ENCODE measurements around the gene GUCA1C.
A peak's percentile ranks its signal among the peaks of the same experiment; 100 is the strongest.

Gene GUCA1C

GRCh38 chr3:108907194-108907593, 46.5 kb downstream of the GUCA1C start:
- DNase-seq = no peak

- peak; percentile 71 for DNase-seq
These were observed 54.1 kb downstream of the GUCA1C start for GRCh38 chr3:108899530-108899929.

- no peak for DNase-seq
These were observed 55.8 kb downstream of the GUCA1C start for GRCh38 chr3:108897883-108898282.

- DNase-seq = no peak
These were observed 58.7 kb downstream of the GUCA1C start for GRCh38 chr3:108894981-108895380.

- DNase-seq = no peak
These were observed 61.8 kb downstream of the GUCA1C start for GRCh38 chr3:108891833-108892232.

- DNase-seq = no peak
These were observed 65.9 kb downstream of the GUCA1C start for GRCh38 chr3:108887777-108888176.

GRCh38 chr3:108887121-108887520, 66.6 kb downstream of the GUCA1C start:
- no peak for DNase-seq

GRCh38 chr3:108883373-108883772, 70.3 kb downstream of the GUCA1C start:
- no peak for DNase-seq

GRCh38 chr3:108882762-108883161, 70.9 kb downstream of the GUCA1C start:
- no peak for DNase-seq

GRCh38 chr3:108879915-108880314, 73.8 kb downstream of the GUCA1C start:
- DNase-seq = no peak

- DNase-seq = no peak
These were observed 75.8 kb downstream of the GUCA1C start for GRCh38 chr3:108877901-108878300.

GRCh38 chr3:108863799-108864135, 89.9 kb downstream of the GUCA1C start:
- DNase-seq = no peak

- no peak for DNase-seq
These were observed 90.5 kb downstream of the GUCA1C start for GRCh38 chr3:108862865-108863798.

- DNase-seq = no peak
These were observed 92.3 kb downstream of the GUCA1C start for GRCh38 chr3:108861401-108861800.
